Posterior vena cava (tissue), 2 donors: ENCODE data around the gene ITGB7. TPM values are rescaled to one million over a fixed set of nuclear protein-coding genes. Genes with fewer than 3 reads are reported as not detected.

Source experiments
- DNase-seq: peaks from one replicate; pipeline ENCODE4 v3.0.0-alpha.2; 2020; ENCODE audit warnings: low spot score
- intact Hi-C, 2 donors: fragments of 100-400 bp; cut with DNase I; formaldehyde crosslinking; loops; one replicate each; pipeline versions ENCODE4 v1.14.1 to v1.14.2; 2022 to 2023
- total RNA-seq, 2 donors: library from RNA; stranded (reverse); fragmentation: NEBNext Ultra II Directional; extraction: Animal tissue kit (Norgen Biotek cat#: 25700); gene quantifications; one replicate each; pipeline ENCODE4 v1.2.1, GENCODE V29; 2021
- donor health status: DM: yes; HTN: yes; CAD: no.
- donor health status: DM: yes; HTN: yes; CAD: no.

Gene ITGB7
- total RNA-seq, 2 donors from 2014 or later, result 2.1 to 2.9 TPM

GRCh38 chr12:53231921-53232645 is 25.0 kb upstream of the ITGB7 start, which contains the start of gene RARG:
TSS of gene RARG (minus strand) at chr12:53232209. CDS start at chr12:53227545, 4,664 bp downstream.
- intact Hi-C loops, result no loop called here
- DNase-seq, result peak; percentile 85

- DNase-seq, result no peak
- intact Hi-C loops, result no loop called here
Observed at GRCh38 chr12:53231671-53231920, 24.5 kb upstream of the ITGB7 start.

- intact Hi-C loops, result no loop called here
- DNase-seq, result peak; percentile 59
Observed at GRCh38 chr12:53230108-53230845, 23.2 kb upstream of the ITGB7 start.

GRCh38 chr12:53229454-53229853 is 22.4 kb upstream of the ITGB7 start:
- DNase-seq, result peak; percentile 26
- intact Hi-C loops, result no loop called here

- intact Hi-C loops, result no loop called here
- DNase-seq, result no peak
Observed at GRCh38 chr12:53227836-53228235, 20.8 kb upstream of the ITGB7 start.

- intact Hi-C loops, result no loop called here
Observed at GRCh38 chr12:53227341-53227740, 20.3 kb upstream of the ITGB7 start.

GRCh38 chr12:53226815-53227214 is 19.8 kb upstream of the ITGB7 start:
- intact Hi-C loops, result no loop called here
- peak; percentile 53 for DNase-seq

More at GRCh38 chr12:53227341-53227740, 20.3 kb upstream of the ITGB7 start:
- DNase-seq, result peak; percentile 67

GRCh38 chr12:53225635-53226424 is 18.8 kb upstream of the ITGB7 start:
- peak; percentile 47 for DNase-seq
- intact Hi-C loops, result no loop called here

- peak; percentile 79 for DNase-seq
- intact Hi-C loops, result no loop called here
Observed at GRCh38 chr12:53224897-53225634, 18.0 kb upstream of the ITGB7 start.

- intact Hi-C loops, result no loop called here
- DNase-seq, result peak; percentile 74
Observed at GRCh38 chr12:53224061-53224896, 17.2 kb upstream of the ITGB7 start.

- intact Hi-C loops, result no loop called here
- peak; percentile 76 for DNase-seq
Observed at GRCh38 chr12:53223389-53224060, 16.5 kb upstream of the ITGB7 start.

- peak; percentile 34 for DNase-seq
- intact Hi-C loops, result no loop called here
Observed at GRCh38 chr12:53222806-53223261, 15.8 kb upstream of the ITGB7 start.

GRCh38 chr12:53222170-53222721 is 15.2 kb upstream of the ITGB7 start:
- intact Hi-C loops, result no loop called here
- peak; percentile 13 for DNase-seq

GRCh38 chr12:53221203-53222080 is 14.4 kb upstream of the ITGB7 start:
- DNase-seq, result peak; percentile 92
- intact Hi-C loops, result no loop called here

GRCh38 chr12:53220694-53221202 is 13.7 kb upstream of the ITGB7 start:
- intact Hi-C loops, result no loop called here
- peak; percentile 97 for DNase-seq

- peak; percentile 91 for DNase-seq
- intact Hi-C loops, result no loop called here
Observed at GRCh38 chr12:53219956-53220693, 13.1 kb upstream of the ITGB7 start.
